Muscle of back (tissue), 13 donors: ENCODE results near the gene MCL1. TPM values are rescaled to one million over a fixed set of nuclear protein-coding genes. Genes with fewer than 3 reads are reported as not detected.
A peak's percentile ranks its signal among the peaks of the same experiment; 100 is the strongest.
"Not testable (repeated sequence)": the region's sequence is repeated elsewhere in the genome, so short reads cannot be mapped to it uniquely, and the experiment has no call there.

Source experiments
- DNase-seq, 3 donors: peaks; one replicate each; pipeline versions ENCODE4 v3.0.0 to v3.0.0-alpha.2; 2013
- long read RNA-seq, 9 donors: transcript quantifications; one replicate each; lab custom pipeline, GENCODE V29; 2026
- polyA plus RNA-seq, 10 donors: library from polyadenylated mRNA; unstranded; fragments of 120-200 nt; gene quantifications; one replicate each; pipeline ENCODE4 v1.2.1, GENCODE V29; 2013; ENCODE audit not compliant: insufficient read length in 10 of 10

The MCL1 gene
- 100 to 1,000 TPM; 128 to 246 (median 152) TPM for polyA plus RNA-seq
- long read RNA-seq, donor 1, transcript MCL1-202 (3 exons, 3,932 nt): major isoform, 16 of 22 reads
- long read RNA-seq, donor 1, transcript MCL1-203 (2 exons, 1,099 nt): minor isoform, 6 of 22 reads
- long read RNA-seq, donor 1, partial matches to known transcripts: 0 of 22 reads
- long read RNA-seq, donor 1, other reads (novel, unspliced or antisense): 0 of 22 reads
- long read RNA-seq, donor 2, transcript MCL1-202 (3 exons, 3,932 nt): major isoform, 20 of 23 reads
- long read RNA-seq, donor 2, partial matches to known transcripts: 0 of 23 reads
- long read RNA-seq, donor 2, other reads (novel, unspliced or antisense): 0 of 23 reads
- long read RNA-seq, donor 3: 0 reads
- long read RNA-seq, donor 4, transcript MCL1-202 (3 exons, 3,932 nt): major isoform, 17 of 17 reads
- long read RNA-seq, donor 4, partial matches to known transcripts: 0 of 17 reads
- long read RNA-seq, donor 4, other reads (novel, unspliced or antisense): 0 of 17 reads
- long read RNA-seq, donor 5, transcript MCL1-202 (3 exons, 3,932 nt): major isoform, 23 of 25 reads
- long read RNA-seq, donor 5, partial matches to known transcripts: 0 of 25 reads
- long read RNA-seq, donor 5, other reads (novel, unspliced or antisense): 0 of 25 reads
- long read RNA-seq, donor 6, transcript MCL1-202 (3 exons, 3,932 nt): major isoform, 18 of 23 reads
- long read RNA-seq, donor 6, partial matches to known transcripts: 0 of 23 reads
- long read RNA-seq, donor 6, other reads (novel, unspliced or antisense): 0 of 23 reads
- long read RNA-seq, donor 7, transcript MCL1-202 (3 exons, 3,932 nt): major isoform, 8 of 9 reads
- long read RNA-seq, donor 7, partial matches to known transcripts: 0 of 9 reads
- long read RNA-seq, donor 7, other reads (novel, unspliced or antisense): 0 of 9 reads
- long read RNA-seq, donor 8, transcript MCL1-202 (3 exons, 3,932 nt): major isoform, 17 of 17 reads
- long read RNA-seq, donor 8, partial matches to known transcripts: 0 of 17 reads
- long read RNA-seq, donor 8, other reads (novel, unspliced or antisense): 0 of 17 reads
- long read RNA-seq, donor 9, partial matches to known transcripts: 0 of 3 reads
- long read RNA-seq, donor 9, other reads (novel, unspliced or antisense): 0 of 3 reads

GRCh38 chr1:150579110-150579944 lies at the start of gene MCL1:
Gene MCL1, minus strand, starts transcription at chr1:150579610. Its CDS starts 80 bp downstream, at chr1:150579530.
- peak; percentile 95 to 97 (median 97) for DNase-seq

GRCh38 chr1:150628766-150629114 lies 49.3 kb upstream of the MCL1 start:
- no peak for DNase-seq

GRCh38 chr1:150627826-150628410 lies 48.5 kb upstream of the MCL1 start:
- DNase-seq: no peak

- peak in 1 of 3 donors; percentile 31 for DNase-seq
Observed at GRCh38 chr1:150626150-150626549, 46.7 kb upstream of the MCL1 start.

GRCh38 chr1:150624546-150624945 lies 45.1 kb upstream of the MCL1 start:
- not testable (repeated sequence) for DNase-seq

- not testable (repeated sequence) for DNase-seq
Observed at GRCh38 chr1:150624134-150624533, 44.7 kb upstream of the MCL1 start.

GRCh38 chr1:150622303-150622975 lies 43.0 kb upstream of the MCL1 start:
- no peak for DNase-seq

- peak in 1 of 3 donors; percentile 68 for DNase-seq
Observed at GRCh38 chr1:150621497-150622302, 42.3 kb upstream of the MCL1 start.

GRCh38 chr1:150620919-150621318 lies 41.5 kb upstream of the MCL1 start:
- DNase-seq: no peak

GRCh38 chr1:150619576-150620509 lies 40.4 kb upstream of the MCL1 start:
- peak in 2 of 3 donors; percentile 45 to 55 for DNase-seq

- no peak for DNase-seq
Observed at GRCh38 chr1:150615346-150616201, 36.2 kb upstream of the MCL1 start.

- peak; percentile 57 to 67 (median 58) for DNase-seq
Observed at GRCh38 chr1:150613061-150613920, 33.9 kb upstream of the MCL1 start.

GRCh38 chr1:150612014-150612345 lies 32.6 kb upstream of the MCL1 start:
- DNase-seq: no peak

- DNase-seq: no peak
Observed at GRCh38 chr1:150610576-150610975, 31.2 kb upstream of the MCL1 start.

GRCh38 chr1:150609732-150610131 lies 30.3 kb upstream of the MCL1 start:
- peak in 2 of 3 donors; percentile 51 to 69 for DNase-seq

- DNase-seq: no peak
Observed at GRCh38 chr1:150606463-150607142, 27.2 kb upstream of the MCL1 start.
